Endothelial cell of umbilical vein (primary cell): ENCODE data around the gene PCLO. TPM values are rescaled to one million over a fixed set of nuclear protein-coding genes. Genes with fewer than 3 reads are reported as not detected.

Source experiments
- BruUV-seq: library from RNA; stranded (reverse); fragments of 400-500 nt; replicated peaks from 2 replicates; lab custom pipeline; 2021; lab: Mats Ljungman, UMichigan
- CTCF ChIA-PET: fragments of 300-600, 350-600 bp; sonication (Branson Sonifier 250); formaldehyde crosslinking; loops from one replicate; lab custom pipeline; 2021; ENCODE audit warnings: antibody characterized with exemption, inconsistent platforms; lab: Charles Lee
- POLR2A ChIA-PET: fragments of 300-600, 350-600 bp; sonication (Branson Sonifier 250); formaldehyde crosslinking; loops from one replicate; lab custom pipeline; 2021; ENCODE audit warnings: antibody characterized with exemption, inconsistent platforms; lab: Charles Lee
- DNase-seq: peaks from one replicate; pipeline ENCODE4 v3.0.0-alpha.2; 2011; ENCODE audit warnings: low read depth, low spot score
- FAIRE-seq: peaks from 2 replicates; lab custom pipeline; 2011; peaks lifted over from hg19 to GRCh38; lab: Jason Lieb, UNC
- H2AFZ ChIP-seq: 2 replicates; pipeline ENCODE4 v1.6.0; 2012; ENCODE audit warnings: low read depth, low read length, control low read depth, inconsistent platforms
- H3K27ac ChIP-seq: 2 replicates; pipeline ENCODE4 v1.5.1; 2011; ENCODE audit warnings: low read depth, mild to moderate bottlenecking, control low read depth, low read length, moderate library complexity; ENCODE audit not compliant: insufficient read depth
- H3K27me3 ChIP-seq, 2 experiments: 2 replicates each; pipeline versions ENCODE4 v1.6.0 to v1.6.1; 2011; ENCODE audit warnings: low read length in 2 of 2, mixed read lengths in 1 of 2; ENCODE audit not compliant: control insufficient read depth in 2 of 2, insufficient read depth in 2 of 2
- H3K36me3 ChIP-seq, 2 experiments: 2 replicates in 1 of 2; 3 replicates in 1 of 2; pipeline ENCODE4 v1.5.1; 2011; ENCODE audit warnings: low read length in 2 of 2, mild to moderate bottlenecking in 1 of 2, moderate library complexity in 1 of 2; ENCODE audit not compliant: control insufficient read depth in 2 of 2, insufficient read depth in 2 of 2; ENCODE audit errors: extremely low read depth in 1 of 2
- H3K4me1 ChIP-seq: 3 replicates; pipeline ENCODE4 v1.5.1; 2011; ENCODE audit warnings: mild to moderate bottlenecking, low read length; ENCODE audit not compliant: control insufficient read depth, insufficient read depth; ENCODE audit errors: extremely low read depth
- H3K4me2 ChIP-seq: 2 replicates; pipeline ENCODE4 v1.6.1; 2011; ENCODE audit warnings: low read length, control low read depth, mixed read lengths; ENCODE audit not compliant: insufficient read depth
- H3K4me3 ChIP-seq, 3 experiments: fragments of 200-600 bp in 1 of 3; sonication (generic), shearing (Covaris generic) in 1 of 3; replicated peaks in 1 of 3; 2 replicates each; pipeline ENCODE4 v1.5.1; 2011 to 2016; ENCODE audit warnings: control low read depth in 3 of 3, low read length in 3 of 3, mild to moderate bottlenecking in 2 of 3, inconsistent platforms in 1 of 3, low read depth in 1 of 3, moderate library complexity in 1 of 3; ENCODE audit not compliant: insufficient read depth in 1 of 3
- H3K79me2 ChIP-seq: 2 replicates; pipeline ENCODE4 v1.6.0; 2012; ENCODE audit warnings: low read length, inconsistent platforms; ENCODE audit not compliant: control insufficient read depth, insufficient read depth
- H3K9ac ChIP-seq: replicated peaks from 2 replicates; pipeline ENCODE3; 2011; ENCODE audit warnings: low read length, control low read depth; ENCODE audit not compliant: insufficient read depth; ENCODE audit errors: extremely low read depth
- H3K9me1 ChIP-seq: replicated peaks from 3 replicates; pipeline ENCODE4 v1.6.0; 2011; ENCODE audit warnings: mild to moderate bottlenecking, low read length; ENCODE audit not compliant: control insufficient read depth, insufficient read depth; ENCODE audit errors: extremely low read depth
- H3K9me3 ChIP-seq: replicated peaks from 2 replicates; pipeline ENCODE4 v1.5.1; 2012; ENCODE audit warnings: low read length, inconsistent platforms; ENCODE audit not compliant: control insufficient read depth, insufficient read depth
- H4K20me1 ChIP-seq: replicated peaks from 2 replicates; pipeline ENCODE3; 2011; ENCODE audit warnings: mild to moderate bottlenecking, low read length; ENCODE audit not compliant: control insufficient read depth, insufficient read depth; ENCODE audit errors: extremely low read depth
- CTCF ChIP-seq, 2 donors: IDR thresholded peaks; 1 replicate in 1 of 2; 2 replicates in 1 of 2; pipeline ENCODE4 v1.5.1; 2011; ENCODE audit warnings: low read length in 2 of 2, mild to moderate bottlenecking in 2 of 2, moderate library complexity in 2 of 2, control low read depth in 1 of 2, inconsistent platforms in 1 of 2, low read depth in 1 of 2; ENCODE audit not compliant: insufficient read depth in 1 of 2; ENCODE audit errors: extremely low read depth in 1 of 2
- EZH2 ChIP-seq: IDR thresholded peaks from 2 replicates; pipeline ENCODE4 v1.6.1; 2012; ENCODE audit warnings: borderline replicate concordance, low read depth, mild to moderate bottlenecking, moderate library complexity, low read length, inconsistent platforms; ENCODE audit not compliant: severe bottlenecking
- FOS ChIP-seq: IDR thresholded peaks from 2 replicates; pipeline ENCODE4 v1.6.1; 2011; ENCODE audit warnings: mild to moderate bottlenecking, low read length, moderate library complexity, borderline replicate concordance; ENCODE audit not compliant: insufficient read depth
- GATA2 ChIP-seq: IDR thresholded peaks from 2 replicates; pipeline ENCODE4 v1.7.0; 2011; ENCODE audit warnings: low read depth, mild to moderate bottlenecking, moderate library complexity, mixed read lengths, low read length; ENCODE audit not compliant: insufficient read length, insufficient read depth
- JUN ChIP-seq: IDR thresholded peaks from 2 replicates; pipeline ENCODE4 v1.6.1; 2011; ENCODE audit warnings: borderline replicate concordance, low read depth; ENCODE audit not compliant: insufficient read length, insufficient read depth
- MAX ChIP-seq: IDR thresholded peaks from 2 replicates; pipeline ENCODE4 v1.6.1; 2011; ENCODE audit not compliant: insufficient read depth, insufficient read length
- MYC ChIP-seq: IDR thresholded peaks from one replicate; pipeline ENCODE4 v1.6.1; 2011; ENCODE audit warnings: mild to moderate bottlenecking, low read depth, low read length
- POLR2A ChIP-seq: IDR thresholded peaks from 2 replicates; pipeline ENCODE4 v1.6.1; 2012; ENCODE audit warnings: low read depth, mild to moderate bottlenecking, control low read depth, low read length
- POLR2AphosphoS5 ChIP-seq: IDR thresholded peaks from 2 replicates; pipeline ENCODE4 v1.6.1; 2012; ENCODE audit warnings: low read depth, mild to moderate bottlenecking, control low read depth, low read length, moderate library complexity; ENCODE audit not compliant: insufficient read depth
- dilution Hi-C: fragments of 300-500 bp; cut with MboI; formaldehyde crosslinking; loops from one replicate; pipeline ENCODE4 v1.15.0; 2019; ENCODE audit warnings: low sequenced_read_pairs; ENCODE audit not compliant: extremely low pct_ligation_motif_present
- intact Hi-C: fragments of 100-400 bp; cut with micrococcal nuclease; formaldehyde crosslinking; loops from one replicate; pipeline ENCODE4 v1.10.0; 2022
- polyA plus RNA-seq, 4 experiments: library from polyadenylated mRNA; depleted of rRNA in 3 of 4; stranded (reverse) in 3 of 4; unstranded in 1 of 4; fragments of >200 nt; gene quantifications; 2 replicates each; pipeline versions ENCODE4 v1.2.1 to v1.2.3, GENCODE V29; 2011 to 2012; ENCODE audit warnings: missing spikeins in 1 of 4
- total RNA-seq: library from RNA; stranded (reverse); gene quantifications from 2 replicates; pipeline ENCODE4 v1.2.3, GENCODE V29; 2021

The PCLO gene
- total and polyA plus RNA-seq, 2 donors (not counting 3 experiments of a cell fraction or from before 2014, with no cell fraction given), result 0.04 to 0.75 TPM

- DNase-seq (no peak), FAIRE-seq (no peak)
- no peak overlapping the region for H3K4me3 ChIP-seq
- dilution Hi-C loops (no loop called here), intact Hi-C loops (no loop called here)
- no peaks in the 10 kb centered on the region for H3K9me3 ChIP-seq
- no peaks in the 10 kb centered on the region for H4K20me1 ChIP-seq
- no peaks in the 10 kb centered on the region for H3K36me3 ChIP-seq
- no peak overlapping the region for H3K27ac ChIP-seq
- H3K9ac ChIP-seq, result no peak overlapping the region
- H3K4me1 ChIP-seq, result no peaks in the 10 kb centered on the region
- ChIA-PET CTCF (interaction anchor here (1.0 kb wide), 1 partner anchor 12 kb away, joined by 3 read pairs; no protein-coding TSS in a partner anchor), POLR2A (no interaction called here)
- no peak overlapping the region for H2AFZ ChIP-seq
- TF ChIP-seq GATA2 (no peak), MAX (no peak), CTCF (IDR thresholded peaks at IDR 0.05; ENCODE audit: extremely low read depth in 1 of 2, insufficient read depth in 1 of 2, low read depth in 1 of 2, low read length in 2 of 2) (no peak), FOS (no peak), POLR2AphosphoS5 (no peak), MYC (no peak), POLR2A (no peak), JUN (no peak), EZH2 (no peak)
- no peaks in the 10 kb centered on the region for H3K79me2 ChIP-seq
- peaks cover 0 to 10% of the 10 kb centered on the region in 2 experiments for H3K27me3 ChIP-seq
- no peak overlapping the region for H3K4me2 ChIP-seq
- no peaks in the 10 kb centered on the region for H3K9me1 ChIP-seq
- no TSS peak for BruUV-seq
Measured at GRCh38 chr7:82760831-82761230, 401.9 kb downstream of the PCLO start.
